Vagina (tissue), 2 donors: ENCODE measurements around the gene SMCO1.

Experiments
- POLR2A ChIP-seq, 2 donors: fragments of 450-650 bp; IDR thresholded peaks; one replicate each; pipeline ENCODE4 v1.6.1; 2017; ENCODE audit warnings: antibody characterized with exemption in 2 of 2, mild to moderate bottlenecking in 2 of 2, moderate library complexity in 2 of 2
- TF ChIP-seq, protein P1 (sequence below), 3 experiments: fragments of 450-650 bp in 2 of 3; fragments of 200-600 bp in 1 of 3; sonication (generic) in 1 of 3; IDR thresholded peaks; one replicate each; pipeline ENCODE4 v1.5.1; 2017 to 2019; ENCODE audit warnings: antibody characterized with exemption in 3 of 3, mild to moderate bottlenecking in 2 of 3, moderate library complexity in 2 of 3

DNA sequence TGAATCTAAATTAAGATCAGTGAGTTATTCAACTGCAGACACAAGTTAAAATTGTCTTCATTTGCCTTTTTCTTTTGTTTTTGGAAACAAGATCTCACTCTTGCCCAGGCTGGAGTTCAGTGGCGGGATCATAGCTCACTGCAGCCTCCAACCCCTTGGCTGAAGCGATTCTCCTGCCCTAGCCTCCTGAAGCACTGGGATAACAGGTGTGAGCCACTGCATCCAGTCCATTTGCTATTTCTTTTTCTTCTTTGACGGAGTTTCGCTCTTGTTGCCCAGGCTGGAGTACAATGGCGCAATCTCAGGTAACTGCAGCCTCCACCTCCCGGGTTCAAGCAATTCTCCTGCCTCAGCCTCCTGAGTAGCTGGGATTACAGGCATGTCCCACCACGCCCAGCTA is 21.9 kb downstream of the SMCO1 start:
- TF ChIP-seq, protein P1, sequence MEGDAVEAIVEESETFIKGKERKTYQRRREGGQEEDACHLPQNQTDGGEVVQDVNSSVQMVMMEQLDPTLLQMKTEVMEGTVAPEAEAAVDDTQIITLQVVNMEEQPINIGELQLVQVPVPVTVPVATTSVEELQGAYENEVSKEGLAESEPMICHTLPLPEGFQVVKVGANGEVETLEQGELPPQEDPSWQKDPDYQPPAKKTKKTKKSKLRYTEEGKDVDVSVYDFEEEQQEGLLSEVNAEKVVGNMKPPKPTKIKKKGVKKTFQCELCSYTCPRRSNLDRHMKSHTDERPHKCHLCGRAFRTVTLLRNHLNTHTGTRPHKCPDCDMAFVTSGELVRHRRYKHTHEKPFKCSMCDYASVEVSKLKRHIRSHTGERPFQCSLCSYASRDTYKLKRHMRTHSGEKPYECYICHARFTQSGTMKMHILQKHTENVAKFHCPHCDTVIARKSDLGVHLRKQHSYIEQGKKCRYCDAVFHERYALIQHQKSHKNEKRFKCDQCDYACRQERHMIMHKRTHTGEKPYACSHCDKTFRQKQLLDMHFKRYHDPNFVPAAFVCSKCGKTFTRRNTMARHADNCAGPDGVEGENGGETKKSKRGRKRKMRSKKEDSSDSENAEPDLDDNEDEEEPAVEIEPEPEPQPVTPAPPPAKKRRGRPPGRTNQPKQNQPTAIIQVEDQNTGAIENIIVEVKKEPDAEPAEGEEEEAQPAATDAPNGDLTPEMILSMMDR (IDR thresholded peaks at IDR 0.05): no peak
- TF ChIP-seq POLR2A (IDR thresholded peaks at IDR 0.05): no peak
